ENCODE measurements around the gene ACTRT2.

DNA sequence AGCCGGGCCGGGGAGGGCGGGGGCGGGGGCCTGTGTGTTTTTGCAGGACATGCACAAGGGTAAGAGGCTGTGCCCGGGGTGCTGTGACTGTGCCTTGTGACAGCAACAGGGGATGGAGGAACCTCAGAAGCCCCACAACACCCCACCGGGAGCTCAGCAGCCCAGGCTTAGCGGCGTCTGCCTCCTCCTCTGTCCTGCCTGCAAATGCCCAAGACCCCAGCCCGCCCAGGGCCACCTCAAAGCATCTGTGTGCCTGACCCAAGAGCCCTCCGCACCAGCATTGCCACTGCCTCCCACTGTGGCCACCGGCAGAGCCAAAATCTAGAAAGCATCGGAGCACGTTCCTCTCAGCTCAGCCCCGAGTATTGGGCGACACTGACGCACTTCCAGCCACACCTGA lies 2.7 kb upstream of the ACTRT2 start:
- TF ChIP-seq POLR2A (IDR thresholded peaks at IDR 0.05) (no peak), EP300 (IDR thresholded peaks at IDR 0.05) (no peak)
- TF ChIP-seq, protein P1, sequence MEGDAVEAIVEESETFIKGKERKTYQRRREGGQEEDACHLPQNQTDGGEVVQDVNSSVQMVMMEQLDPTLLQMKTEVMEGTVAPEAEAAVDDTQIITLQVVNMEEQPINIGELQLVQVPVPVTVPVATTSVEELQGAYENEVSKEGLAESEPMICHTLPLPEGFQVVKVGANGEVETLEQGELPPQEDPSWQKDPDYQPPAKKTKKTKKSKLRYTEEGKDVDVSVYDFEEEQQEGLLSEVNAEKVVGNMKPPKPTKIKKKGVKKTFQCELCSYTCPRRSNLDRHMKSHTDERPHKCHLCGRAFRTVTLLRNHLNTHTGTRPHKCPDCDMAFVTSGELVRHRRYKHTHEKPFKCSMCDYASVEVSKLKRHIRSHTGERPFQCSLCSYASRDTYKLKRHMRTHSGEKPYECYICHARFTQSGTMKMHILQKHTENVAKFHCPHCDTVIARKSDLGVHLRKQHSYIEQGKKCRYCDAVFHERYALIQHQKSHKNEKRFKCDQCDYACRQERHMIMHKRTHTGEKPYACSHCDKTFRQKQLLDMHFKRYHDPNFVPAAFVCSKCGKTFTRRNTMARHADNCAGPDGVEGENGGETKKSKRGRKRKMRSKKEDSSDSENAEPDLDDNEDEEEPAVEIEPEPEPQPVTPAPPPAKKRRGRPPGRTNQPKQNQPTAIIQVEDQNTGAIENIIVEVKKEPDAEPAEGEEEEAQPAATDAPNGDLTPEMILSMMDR (IDR thresholded peaks at IDR 0.05), result no peak
